Peyer's patch (tissue), 4 donors: Measurements from ENCODE around the gene UNC5B.

ENCODE experiments used
- POLR2A ChIP-seq, 2 donors: fragments of 450-650 bp; IDR thresholded peaks; one replicate each; pipeline ENCODE4 v1.5.1; 2017; ENCODE audit warnings: antibody characterized with exemption in 2 of 2, mild to moderate bottlenecking in 2 of 2, moderate library complexity in 2 of 2
- TF ChIP-seq, protein P1 (sequence below), 6 experiments: fragments of 450-650 bp in 4 of 6; fragments of 200-600 bp in 2 of 6; sonication (generic) in 1 of 6; IDR thresholded peaks; one replicate each; pipeline ENCODE4 v1.5.1; 2017 to 2019; ENCODE audit warnings: antibody characterized with exemption in 6 of 6, mild to moderate bottlenecking in 3 of 6, moderate library complexity in 1 of 6

DNA sequence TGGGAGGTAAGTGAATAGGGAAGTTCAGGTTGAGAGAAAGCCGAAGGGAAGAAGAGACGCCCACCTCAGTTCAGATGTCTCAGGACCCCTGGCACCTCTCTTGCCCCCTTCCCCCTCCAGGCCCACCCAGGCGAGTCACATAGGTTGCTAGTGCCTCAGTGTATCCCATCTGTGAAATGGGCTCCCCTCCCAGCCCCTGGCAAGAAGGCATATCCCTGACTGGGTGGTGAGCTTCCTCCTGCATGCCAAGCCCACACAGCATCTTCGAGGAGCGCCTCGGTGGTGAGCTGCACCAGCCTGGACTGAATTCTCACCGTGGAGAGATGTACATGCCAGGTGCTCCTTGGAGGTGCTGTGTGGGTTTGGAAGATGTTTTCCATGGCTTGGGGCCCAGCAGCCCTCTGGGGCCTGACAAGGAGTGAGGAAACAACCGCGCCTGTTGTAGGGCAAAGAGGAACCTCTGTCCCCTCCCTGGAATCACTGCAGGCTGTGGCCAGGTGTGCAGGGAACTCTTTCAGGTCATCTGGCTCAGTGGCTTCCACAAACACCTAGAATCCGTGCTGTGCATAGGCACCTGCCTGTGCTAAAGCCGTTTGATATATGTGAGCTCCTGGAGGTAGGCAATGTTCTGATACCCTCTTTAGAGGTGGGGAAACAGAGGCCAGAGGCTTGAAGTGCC, 45.1 kb downstream of the UNC5B start:
- TF ChIP-seq, protein P1, sequence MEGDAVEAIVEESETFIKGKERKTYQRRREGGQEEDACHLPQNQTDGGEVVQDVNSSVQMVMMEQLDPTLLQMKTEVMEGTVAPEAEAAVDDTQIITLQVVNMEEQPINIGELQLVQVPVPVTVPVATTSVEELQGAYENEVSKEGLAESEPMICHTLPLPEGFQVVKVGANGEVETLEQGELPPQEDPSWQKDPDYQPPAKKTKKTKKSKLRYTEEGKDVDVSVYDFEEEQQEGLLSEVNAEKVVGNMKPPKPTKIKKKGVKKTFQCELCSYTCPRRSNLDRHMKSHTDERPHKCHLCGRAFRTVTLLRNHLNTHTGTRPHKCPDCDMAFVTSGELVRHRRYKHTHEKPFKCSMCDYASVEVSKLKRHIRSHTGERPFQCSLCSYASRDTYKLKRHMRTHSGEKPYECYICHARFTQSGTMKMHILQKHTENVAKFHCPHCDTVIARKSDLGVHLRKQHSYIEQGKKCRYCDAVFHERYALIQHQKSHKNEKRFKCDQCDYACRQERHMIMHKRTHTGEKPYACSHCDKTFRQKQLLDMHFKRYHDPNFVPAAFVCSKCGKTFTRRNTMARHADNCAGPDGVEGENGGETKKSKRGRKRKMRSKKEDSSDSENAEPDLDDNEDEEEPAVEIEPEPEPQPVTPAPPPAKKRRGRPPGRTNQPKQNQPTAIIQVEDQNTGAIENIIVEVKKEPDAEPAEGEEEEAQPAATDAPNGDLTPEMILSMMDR (IDR thresholded peaks at IDR 0.05), result no peak
- no peak for TF ChIP-seq POLR2A (IDR thresholded peaks at IDR 0.05)
